GM12892 (cell line): ENCODE results near the gene GNB1.
"Not testable (repeated sequence)": the region's sequence is repeated elsewhere in the genome, so short reads cannot be mapped to it uniquely, and the experiment has no call there.

Experiments used
- DNase-seq: peaks from one replicate; pipeline ENCODE4 v3.0.0; 2011; ENCODE audit not compliant: insufficient read length
- FAIRE-seq: peaks from 2 replicates; lab custom pipeline; 2011; peaks lifted over from hg19 to GRCh38; lab: Jason Lieb, UNC
- POLR2A ChIP-seq: IDR thresholded peaks from 2 replicates; pipeline ENCODE4 v1.6.1; 2011; ENCODE audit warnings: low read depth, low read length, control low read depth
- POLR2AphosphoS5 ChIP-seq: IDR thresholded peaks from 2 replicates; pipeline ENCODE4 v1.6.1; 2011; ENCODE audit warnings: low read depth, low read length, control low read depth
- TAF1 ChIP-seq: IDR thresholded peaks from 2 replicates; pipeline ENCODE4 v1.6.1; 2011; ENCODE audit warnings: low read depth, mild to moderate bottlenecking, control low read depth, low read length, borderline replicate concordance

GNB1 gene

GRCh38 chr1:1877865-1878436 is 12.9 kb downstream of the GNB1 start:
- no peak for DNase-seq
- TF ChIP-seq POLR2AphosphoS5 = no peak
- TF ChIP-seq POLR2A = peak; percentile 15; the same call in 1 of the 2 replicates
- FAIRE-seq = no peak

GRCh38 chr1:1876335-1876930 is 14.5 kb downstream of the GNB1 start:
- 0 out of 2 replicates have a peak, but pooled peaks have one; percentile 46 for TF ChIP-seq POLR2AphosphoS5
- no peak for TF ChIP-seq TAF1
- FAIRE-seq (no peak), DNase-seq (no peak)

GRCh38 chr1:1875932-1876331 is 15.0 kb downstream of the GNB1 start:
- FAIRE-seq = no peak
- TF ChIP-seq TAF1 = no peak
- peak; percentile 35 for TF ChIP-seq POLR2AphosphoS5
- DNase-seq = no peak

GRCh38 chr1:1874901-1875300 is 16.0 kb downstream of the GNB1 start:
- DNase-seq = no peak
- FAIRE-seq = no peak
- TF ChIP-seq TAF1 = no peak
- TF ChIP-seq POLR2A = peak; percentile 39; the same call in 1 of the 2 replicates
- peak; percentile 29; the same call in 1 of the 2 replicates for TF ChIP-seq POLR2AphosphoS5

GRCh38 chr1:1873186-1873585 is 17.7 kb downstream of the GNB1 start:
- FAIRE-seq = no peak
- TF ChIP-seq POLR2AphosphoS5 (no peak; the same call in 1 of the 2 replicates), POLR2A (no peak), TAF1 (no peak)
- DNase-seq = no peak

- FAIRE-seq (no peak), DNase-seq (no peak)
- peak; percentile 31; the same call in 1 of the 2 replicates for TF ChIP-seq POLR2A
- TF ChIP-seq POLR2AphosphoS5 = peak; percentile 81
- no peak for TF ChIP-seq TAF1
Measured at GRCh38 chr1:1872329-1872994, 18.4 kb downstream of the GNB1 start.

- DNase-seq (no peak), FAIRE-seq (peak; percentile 57)
- TF ChIP-seq TAF1 = no peak
- no peak for TF ChIP-seq POLR2AphosphoS5
- no peak for TF ChIP-seq POLR2A
Measured at GRCh38 chr1:1869469-1869868, 21.4 kb downstream of the GNB1 start.

GRCh38 chr1:1867164-1867563 is 23.7 kb downstream of the GNB1 start:
- TF ChIP-seq POLR2A (no peak), POLR2AphosphoS5 (no peak), TAF1 (no peak)
- DNase-seq (no peak), FAIRE-seq (no peak)

- no peak for TF ChIP-seq POLR2AphosphoS5
- TF ChIP-seq POLR2A = peak; percentile 36
- FAIRE-seq (no peak), DNase-seq (no peak)
Measured at GRCh38 chr1:1862905-1863547, 27.9 kb downstream of the GNB1 start.

GRCh38 chr1:1861761-1862310 is 29.1 kb downstream of the GNB1 start:
- FAIRE-seq, DNase-seq: not testable (repeated sequence)

- FAIRE-seq = no peak
- no peak for TF ChIP-seq TAF1
- no peak for TF ChIP-seq POLR2AphosphoS5
- no peak for TF ChIP-seq POLR2A
- no peak for DNase-seq
Measured at GRCh38 chr1:1861339-1861730, 29.6 kb downstream of the GNB1 start.

GRCh38 chr1:1859970-1860697 is 30.8 kb downstream of the GNB1 start:
- not testable (repeated sequence) for DNase-seq, FAIRE-seq
